Measurements from ENCODE around the gene PFKFB1. TPM values are rescaled to one million over a fixed set of nuclear protein-coding genes. Genes with fewer than 3 reads are reported as not detected.
A peak's percentile ranks its signal among the peaks of the same experiment; 100 is the strongest.

PFKFB1 gene
- total and polyA plus RNA-seq, 9 of the 15 experiments (the other 6 are each of a cell fraction or from before 2014, with no cell fraction given): 0.07 to 0.24 (median 0.15) TPM; not detected in 2

DNA sequence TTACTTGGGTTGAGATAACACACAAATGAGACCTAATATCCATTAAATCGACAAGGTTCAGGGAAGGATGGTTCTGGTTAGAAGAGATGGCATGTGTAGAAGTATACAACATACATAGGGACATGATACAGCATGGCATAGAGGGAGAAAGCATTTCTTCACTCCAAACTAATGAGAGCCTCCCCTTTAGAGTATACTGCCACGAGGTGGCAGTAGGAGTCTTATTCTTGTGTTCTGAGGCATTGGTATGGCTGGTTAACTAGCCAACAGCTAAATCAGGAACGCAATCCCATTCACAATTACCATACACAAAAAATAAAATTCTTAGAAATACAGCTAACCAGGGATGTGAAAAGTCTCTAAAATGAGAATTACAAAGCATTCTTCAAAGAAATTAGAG is 102.4 kb downstream of the PFKFB1 start (continued):
- TF ChIP-seq, protein P1, sequence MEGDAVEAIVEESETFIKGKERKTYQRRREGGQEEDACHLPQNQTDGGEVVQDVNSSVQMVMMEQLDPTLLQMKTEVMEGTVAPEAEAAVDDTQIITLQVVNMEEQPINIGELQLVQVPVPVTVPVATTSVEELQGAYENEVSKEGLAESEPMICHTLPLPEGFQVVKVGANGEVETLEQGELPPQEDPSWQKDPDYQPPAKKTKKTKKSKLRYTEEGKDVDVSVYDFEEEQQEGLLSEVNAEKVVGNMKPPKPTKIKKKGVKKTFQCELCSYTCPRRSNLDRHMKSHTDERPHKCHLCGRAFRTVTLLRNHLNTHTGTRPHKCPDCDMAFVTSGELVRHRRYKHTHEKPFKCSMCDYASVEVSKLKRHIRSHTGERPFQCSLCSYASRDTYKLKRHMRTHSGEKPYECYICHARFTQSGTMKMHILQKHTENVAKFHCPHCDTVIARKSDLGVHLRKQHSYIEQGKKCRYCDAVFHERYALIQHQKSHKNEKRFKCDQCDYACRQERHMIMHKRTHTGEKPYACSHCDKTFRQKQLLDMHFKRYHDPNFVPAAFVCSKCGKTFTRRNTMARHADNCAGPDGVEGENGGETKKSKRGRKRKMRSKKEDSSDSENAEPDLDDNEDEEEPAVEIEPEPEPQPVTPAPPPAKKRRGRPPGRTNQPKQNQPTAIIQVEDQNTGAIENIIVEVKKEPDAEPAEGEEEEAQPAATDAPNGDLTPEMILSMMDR (IDR thresholded peaks at IDR 0.05 in 2 of 3, conservative IDR thresholded peaks at IDR 0.05 in 1 of 3; ENCODE audit: insufficient read depth in 2 of 3, low read depth in 1 of 3, low read length in 3 of 3): peak; percentile 36 to 53 (median 38); a peak in 4 of 6 replicates
- no peak for TF ChIP-seq SUPT5H (IDR thresholded peaks at IDR 0.05)
- TF ChIP-seq RAD21 (CRISPR knock-in tag; conservative IDR thresholded peaks at IDR 0.05 in 1 of 2, IDR thresholded peaks at IDR 0.05 in 1 of 2): peak; percentile 51 to 74
- TF ChIP-seq ZNF24 (IDR thresholded peaks at IDR 0.05): peak; percentile 66; the same call in 1 of the 2 replicates
- no peak for TF ChIP-seq ZNF253 (CRISPR knock-in tag; conservative IDR thresholded peaks at IDR 0.05)

DNA sequence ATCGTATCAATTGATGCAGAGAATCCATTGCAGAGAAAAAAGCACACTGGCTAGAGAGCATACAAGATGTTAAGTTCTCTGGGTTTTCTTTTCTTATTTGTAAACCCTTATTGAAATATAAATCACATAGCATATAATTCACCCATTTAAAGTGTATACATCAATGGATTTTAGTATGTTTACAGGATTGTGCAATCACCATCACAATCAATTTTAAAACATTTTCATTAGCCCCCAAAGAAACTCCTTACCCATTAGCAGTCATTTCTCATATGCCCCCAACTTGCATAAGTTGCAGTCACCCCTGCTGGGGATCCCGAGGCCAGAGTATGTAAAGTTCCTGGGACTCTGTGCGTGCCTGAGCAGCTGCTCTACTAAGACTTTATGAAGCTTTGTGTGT is 108.2 kb downstream of the PFKFB1 start:
- Histone ChIP-seq H3K27ac (ENCODE audit: extremely low read depth, low read depth, low read length) (no peak overlapping the region), H2AFZ (ENCODE audit: low read depth, low read length) (no peak overlapping the region), H3K9me1 (ENCODE audit: control insufficient read depth, insufficient read depth, low read length) (no peaks in the 10 kb centered on the region), H4K20me1 (replicated peaks; ENCODE audit: control insufficient read depth, insufficient read depth, low read length) (no peaks in the 10 kb centered on the region), H3K4me3 (no peak overlapping the region), H3K79me2 (ENCODE audit: control insufficient read depth, insufficient read depth, low read length) (no peaks in the 10 kb centered on the region), H3K9me3 (replicated peaks; ENCODE audit: control insufficient read depth, insufficient read depth, low read depth, low read length) (no peaks in the 10 kb centered on the region), H3K4me2 (ENCODE audit: insufficient read depth, low read length) (no peak overlapping the region), H3K4me1 (replicated peaks in 1 of 2; ENCODE audit: control insufficient read depth in 2 of 2, insufficient read depth in 2 of 2, low read length in 2 of 2) (no peaks in the 10 kb centered on the region), H3K36me3 (ENCODE audit: control insufficient read depth, insufficient read depth, low read length) (no peaks in the 10 kb centered on the region), H3K9ac (ENCODE audit: insufficient read depth in 1 of 2, low read depth in 2 of 2, low read length in 2 of 2) (no peak overlapping the region), H3K27me3 (ENCODE audit: control insufficient read depth in 2 of 2, insufficient read depth in 2 of 2, low read length in 2 of 2) (no peaks in the 10 kb centered on the region)
- WGBS (ENCODE audit: insufficient coverage, low coverage, missing lambda C conversion rate): 5% methylated on average over 3 of the region's 3 CpGs
- no TSS peak for BruUV-seq (replicated peaks)
- DNase-seq (ENCODE audit: extremely low read depth in 1 of 4, low spot score in 3 of 4) (no peak), FAIRE-seq (no peak), ATAC-seq (no peak)
- in situ Hi-C loops (cut with MboI): no loop called here
- intact Hi-C loops (cut with micrococcal nuclease): no loop called here
- POLR2A ChIA-PET: no interaction called here
- CTCF ChIA-PET (ENCODE audit: low intra/inter-chr PET ratio): no interaction called here
- no peak for TF ChIP-seq CHD4 (IDR thresholded peaks at IDR 0.05; ENCODE audit: insufficient read depth, insufficient replicate concordance, low read depth, low read length, poor library complexity, severe bottlenecking)
- TF ChIP-seq, protein P2, sequence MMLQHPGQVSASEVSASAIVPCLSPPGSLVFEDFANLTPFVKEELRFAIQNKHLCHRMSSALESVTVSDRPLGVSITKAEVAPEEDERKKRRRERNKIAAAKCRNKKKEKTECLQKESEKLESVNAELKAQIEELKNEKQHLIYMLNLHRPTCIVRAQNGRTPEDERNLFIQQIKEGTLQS (IDR thresholded peaks at IDR 0.05): no peak
- TF ChIP-seq, protein P2 (CRISPR knock-in tag; conservative IDR thresholded peaks at IDR 0.05): no peak
- TF ChIP-seq CHCHD3 (CRISPR knock-in tag; IDR thresholded peaks at IDR 0.05): no peak
- TF ChIP-seq MEF2A (IDR thresholded peaks at IDR 0.05; ENCODE audit: control insufficient read depth, low read depth, low read length): no peak
- TF ChIP-seq ZNF282 (CRISPR knock-in tag; IDR thresholded peaks at IDR 0.05): no peak
- no peak for TF ChIP-seq SRSF9 (IDR thresholded peaks at IDR 0.05; ENCODE audit: borderline replicate concordance, low read depth, low read length)
- TF ChIP-seq CEBPG (CRISPR knock-in tag; IDR thresholded peaks at IDR 0.05): no peak
- TF ChIP-seq CEBPG (tag; conservative IDR thresholded peaks at IDR 0.05 in 1 of 2, IDR thresholded peaks at IDR 0.05 in 1 of 2): peak in 1 of 2 experiments; percentile 31; a peak in 1 of 4 replicates
- TF ChIP-seq ZNF696 (CRISPR knock-in tag; conservative IDR thresholded peaks at IDR 0.05): no peak
- no peak for TF ChIP-seq SAFB2 (IDR thresholded peaks at IDR 0.05; ENCODE audit: borderline replicate concordance, low read depth, low read length, severe bottlenecking)
- TF ChIP-seq NCOR1 (IDR thresholded peaks at IDR 0.05): no peak
- TF ChIP-seq NR2F6 (CRISPR knock-in tag; IDR thresholded peaks at IDR 0.05): no peak
- TF ChIP-seq CEBPB (tag; IDR thresholded peaks at IDR 0.05): peak; percentile 63; the same call in 1 of the 2 replicates
- TF ChIP-seq ARID1B (IDR thresholded peaks at IDR 0.05): no peak
- TF ChIP-seq NFE2 (IDR thresholded peaks at IDR 0.05; ENCODE audit: low read depth): no peak
- no peak for TF ChIP-seq KAT2B (IDR thresholded peaks at IDR 0.05; ENCODE audit: low read depth, low read length)

All from K562 (cell line).